ENCODE results near the gene HEYL. TPM values are rescaled to one million over a fixed set of nuclear protein-coding genes. Genes with fewer than 3 reads are reported as not detected.

HEYL gene
- total and polyA plus RNA-seq, 9 of the 15 experiments (the other 6 are each of a cell fraction or from before 2014, with no cell fraction given), result 0.13 to 0.89 (median 0.25) TPM

- TF ChIP-seq GMEB1 (CRISPR knock-in tag; IDR thresholded peaks at IDR 0.05) (no peak), HOMEZ (CRISPR knock-in tag; IDR thresholded peaks at IDR 0.05) (no peak), IFI16 (CRISPR knock-in tag; IDR thresholded peaks at IDR 0.05) (no peak), ZFP36 (IDR thresholded peaks at IDR 0.05; ENCODE audit: low read depth, low read length, partially characterized antibody) (no peak), CHD4 (IDR thresholded peaks at IDR 0.05; ENCODE audit: insufficient read depth, insufficient replicate concordance, low read depth, low read length, poor library complexity, severe bottlenecking) (no peak), MAFK (IDR thresholded peaks at IDR 0.05; ENCODE audit: low read length) (no peak), CCNT2 (IDR thresholded peaks at IDR 0.05; ENCODE audit: borderline replicate concordance, extremely low read depth, insufficient read length, low read depth, low read length) (no peak), CC2D1A (IDR thresholded peaks at IDR 0.05) (0 out of 2 replicates have a peak, but pooled peaks have one; percentile 37), NCOA4 (IDR thresholded peaks at IDR 0.05; ENCODE audit: partially characterized antibody) (no peak), CBX3 (IDR thresholded peaks at IDR 0.05; ENCODE audit: borderline replicate concordance in 1 of 2, low read length in 2 of 2) (peak in 1 of 2 experiments; percentile 51; a peak in 1 of 3 replicates), ZNF217 (CRISPR knock-in tag; IDR thresholded peaks at IDR 0.05) (no peak), RAD21 (CRISPR knock-in tag; conservative IDR thresholded peaks at IDR 0.05 in 1 of 2, IDR thresholded peaks at IDR 0.05 in 1 of 2) (peak in 1 of 2 experiments; percentile 28; a peak in 1 of 4 replicates), THRB (CRISPR knock-in tag; conservative IDR thresholded peaks at IDR 0.05) (no peak), ARID2 (IDR thresholded peaks at IDR 0.05) (no peak), CEBPZ (IDR thresholded peaks at IDR 0.05; ENCODE audit: borderline replicate concordance, low read depth, low read length) (no peak), RCOR1 (IDR thresholded peaks at IDR 0.05; ENCODE audit: borderline replicate concordance in 1 of 2, low read depth in 2 of 2, low read length in 2 of 2) (peak in 1 of 2 experiments; percentile 44; a peak in 2 of 4 replicates), BCL6 (CRISPR knock-in tag; IDR thresholded peaks at IDR 0.05) (no peak), TAF9B (IDR thresholded peaks at IDR 0.05; ENCODE audit: partially characterized antibody) (no peak), NR1H2 (CRISPR knock-in tag; IDR thresholded peaks at IDR 0.05) (no peak)
Observed at GRCh38 chr1:39609618-39610331, 29.7 kb downstream of the HEYL start (continued).

All from K562 (cell line).